ENCODE results near the gene LRRC8A. TPM values are rescaled to one million over a fixed set of nuclear protein-coding genes. Genes with fewer than 3 reads are reported as not detected.
A peak's percentile ranks its signal among the peaks of the same experiment; 100 is the strongest.

LRRC8A gene
- total and polyA plus RNA-seq, 2 of the 13 experiments (the other 11 are each of a cell fraction or from before 2014, with no cell fraction given): 16.1 to 40.6 TPM

DNA sequence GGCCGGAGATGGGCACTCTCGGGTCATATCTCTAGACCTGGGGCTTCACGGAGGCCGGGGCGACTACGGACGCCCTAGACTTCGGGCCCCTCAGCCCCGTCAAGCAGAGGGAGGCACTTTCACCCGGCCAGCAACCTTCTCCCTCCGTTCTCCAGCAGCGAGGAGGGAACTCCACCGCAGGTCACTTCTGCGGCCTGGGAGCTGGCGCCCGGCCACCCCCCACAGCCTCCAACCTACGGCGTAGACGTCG lies 65.3 kb downstream of the LRRC8A start (continued):
- TF ChIP-seq NFRKB (IDR thresholded peaks at IDR 0.05): no peak
- peak; percentile 83; the same call in 1 of the 2 replicates for TF ChIP-seq ZFX (CRISPR knock-in tag; IDR thresholded peaks at IDR 0.05; ENCODE audit: low read depth)
- TF ChIP-seq HBP1 (CRISPR knock-in tag; IDR thresholded peaks at IDR 0.05; ENCODE audit: low read depth): no peak
- no peak for TF ChIP-seq ZKSCAN8 (CRISPR knock-in tag; IDR thresholded peaks at IDR 0.05; ENCODE audit: borderline replicate concordance)
- no peak for TF ChIP-seq ZNF83 (CRISPR knock-in tag; IDR thresholded peaks at IDR 0.05; ENCODE audit: borderline replicate concordance)
- TF ChIP-seq ZEB1 (IDR thresholded peaks at IDR 0.05; ENCODE audit: insufficient replicate concordance, low read depth): no peak
- TF ChIP-seq, protein P1, sequence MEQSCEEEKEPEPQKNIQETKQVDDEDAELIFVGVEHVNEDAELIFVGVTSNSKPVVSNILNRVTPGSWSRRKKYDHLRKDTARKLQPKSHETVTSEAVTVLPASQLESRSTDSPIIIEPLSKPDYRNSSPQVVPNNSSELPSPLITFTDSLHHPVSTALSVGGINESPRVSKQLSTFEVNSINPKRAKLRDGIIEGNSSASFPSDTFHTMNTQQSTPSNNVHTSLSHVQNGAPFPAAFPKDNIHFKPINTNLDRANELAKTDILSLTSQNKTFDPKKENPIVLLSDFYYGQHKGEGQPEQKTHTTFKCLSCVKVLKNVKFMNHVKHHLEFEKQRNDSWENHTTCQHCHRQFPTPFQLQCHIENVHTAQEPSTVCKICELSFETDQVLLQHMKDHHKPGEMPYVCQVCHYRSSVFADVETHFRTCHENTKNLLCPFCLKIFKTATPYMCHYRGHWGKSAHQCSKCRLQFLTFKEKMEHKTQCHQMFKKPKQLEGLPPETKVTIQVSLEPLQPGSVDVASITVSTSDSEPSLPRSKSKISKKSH (CRISPR knock-in tag; IDR thresholded peaks at IDR 0.05; ENCODE audit: borderline replicate concordance): no peak
- no peak for TF ChIP-seq RBAK (CRISPR knock-in tag; IDR thresholded peaks at IDR 0.05)
- TF ChIP-seq ZNF562 (CRISPR knock-in tag; IDR thresholded peaks at IDR 0.05; ENCODE audit: borderline replicate concordance): no peak
- TF ChIP-seq ELK4 (CRISPR knock-in tag; IDR thresholded peaks at IDR 0.05; ENCODE audit: borderline replicate concordance): no peak
- TF ChIP-seq, protein P2, sequence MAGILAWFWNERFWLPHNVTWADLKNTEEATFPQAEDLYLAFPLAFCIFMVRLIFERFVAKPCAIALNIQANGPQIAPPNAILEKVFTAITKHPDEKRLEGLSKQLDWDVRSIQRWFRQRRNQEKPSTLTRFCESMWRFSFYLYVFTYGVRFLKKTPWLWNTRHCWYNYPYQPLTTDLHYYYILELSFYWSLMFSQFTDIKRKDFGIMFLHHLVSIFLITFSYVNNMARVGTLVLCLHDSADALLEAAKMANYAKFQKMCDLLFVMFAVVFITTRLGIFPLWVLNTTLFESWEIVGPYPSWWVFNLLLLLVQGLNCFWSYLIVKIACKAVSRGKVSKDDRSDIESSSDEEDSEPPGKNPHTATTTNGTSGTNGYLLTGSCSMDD (CRISPR knock-in tag; IDR thresholded peaks at IDR 0.05): no peak
- no peak for TF ChIP-seq EHMT2 (IDR thresholded peaks at IDR 0.05; ENCODE audit: borderline replicate concordance, low read depth, low read length)
- TF ChIP-seq, protein P3, sequence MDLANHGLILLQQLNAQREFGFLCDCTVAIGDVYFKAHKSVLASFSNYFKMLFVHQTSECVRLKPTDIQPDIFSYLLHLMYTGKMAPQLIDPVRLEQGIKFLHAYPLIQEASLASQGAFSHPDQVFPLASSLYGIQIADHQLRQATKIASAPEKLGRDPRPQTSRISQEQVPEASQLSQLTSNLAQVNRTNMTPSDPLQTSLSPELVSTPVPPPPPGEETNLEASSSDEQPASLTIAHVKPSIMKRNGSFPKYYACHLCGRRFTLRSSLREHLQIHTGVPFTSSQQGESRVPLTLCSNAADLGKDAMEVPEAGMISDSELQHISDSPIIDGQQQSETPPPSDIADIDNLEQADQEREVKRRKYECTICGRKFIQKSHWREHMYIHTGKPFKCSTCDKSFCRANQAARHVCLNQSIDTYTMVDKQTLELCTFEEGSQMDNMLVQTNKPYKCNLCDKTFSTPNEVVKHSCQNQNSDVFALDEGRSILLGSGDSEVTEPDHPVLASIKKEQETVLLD (CRISPR knock-in tag; IDR thresholded peaks at IDR 0.05; ENCODE audit: low read depth): no peak; the same call in 1 of the 2 replicates
- no peak for TF ChIP-seq CC2D1A (CRISPR knock-in tag; IDR thresholded peaks at IDR 0.05)
- no peak for TF ChIP-seq POLR2A (IDR thresholded peaks at IDR 0.05; ENCODE audit: insufficient read depth in 1 of 2, low read depth in 2 of 2, low read length in 2 of 2)
- TF ChIP-seq ZNF569 (CRISPR knock-in tag; IDR thresholded peaks at IDR 0.05; ENCODE audit: borderline replicate concordance): no peak
- TF ChIP-seq AGO2 (optimal IDR thresholded peaks at IDR 0.05; ENCODE audit: low read depth, low read length): no peak
- no peak for TF ChIP-seq ZNF549 (CRISPR knock-in tag; IDR thresholded peaks at IDR 0.05)
- no peak for TF ChIP-seq ZNF614 (CRISPR knock-in tag; IDR thresholded peaks at IDR 0.05; ENCODE audit: borderline replicate concordance)
- no peak for TF ChIP-seq ZNF850 (CRISPR knock-in tag; conservative IDR thresholded peaks at IDR 0.05)
- TF ChIP-seq, protein P4, sequence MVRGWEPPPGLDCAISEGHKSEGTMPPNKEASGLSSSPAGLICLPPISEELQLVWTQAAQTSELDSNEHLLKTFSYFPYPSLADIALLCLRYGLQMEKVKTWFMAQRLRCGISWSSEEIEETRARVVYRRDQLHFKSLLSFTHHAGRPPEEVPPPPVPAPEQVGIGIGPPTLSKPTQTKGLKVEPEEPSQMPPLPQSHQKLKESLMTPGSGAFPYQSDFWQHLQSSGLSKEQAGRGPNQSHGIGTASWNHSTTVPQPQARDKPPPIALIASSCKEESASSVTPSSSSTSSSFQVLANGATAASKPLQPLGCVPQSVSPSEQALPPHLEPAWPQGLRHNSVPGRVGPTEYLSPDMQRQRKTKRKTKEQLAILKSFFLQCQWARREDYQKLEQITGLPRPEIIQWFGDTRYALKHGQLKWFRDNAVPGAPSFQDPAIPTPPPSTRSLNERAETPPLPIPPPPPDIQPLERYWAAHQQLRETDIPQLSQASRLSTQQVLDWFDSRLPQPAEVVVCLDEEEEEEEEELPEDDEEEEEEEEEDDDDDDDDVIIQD (CRISPR knock-in tag; IDR thresholded peaks at IDR 0.05; ENCODE audit: low read depth): no peak
- no peak for TF ChIP-seq ZNF207 (IDR thresholded peaks at IDR 0.05; ENCODE audit: borderline replicate concordance)
- no peak for TF ChIP-seq ZNF543 (CRISPR knock-in tag; IDR thresholded peaks at IDR 0.05)
